HepG2 (cell line): ENCODE measurements around the gene PPP1R18. TPM values are rescaled to one million over a fixed set of nuclear protein-coding genes. Genes with fewer than 3 reads are reported as not detected.

Source experiments
- CBFB ChIP-seq: sonication (generic); formaldehyde crosslinking; IDR thresholded peaks from 2 replicates; pipeline ENCODE4 v1.4.0; 2020; ENCODE audit warnings: missing genetic modification reagents
- CENPX ChIP-seq: sonication (generic); formaldehyde crosslinking; IDR thresholded peaks from 2 replicates; pipeline ENCODE4 v1.9.0; 2021; ENCODE audit warnings: mild to moderate bottlenecking, missing genetic modification reagents, moderate library complexity
- CHD2 ChIP-seq: IDR thresholded peaks from 2 replicates; pipeline ENCODE4 v1.6.1; 2011; ENCODE audit warnings: low read depth, low read length, improper control_type of control experiment
- ELF3 ChIP-seq: IDR thresholded peaks from 2 replicates; pipeline ENCODE4 v1.6.1; 2016; ENCODE audit warnings: missing genetic modification reagents, missing compliant biosample characterization
- HHEX ChIP-seq: IDR thresholded peaks from 2 replicates; pipeline ENCODE4 v1.6.1; 2016; ENCODE audit warnings: control low read depth
- HIVEP1 ChIP-seq: sonication (generic); formaldehyde crosslinking; IDR thresholded peaks from 2 replicates; pipeline ENCODE4 v1.4.0; 2020; ENCODE audit warnings: mild to moderate bottlenecking, missing genetic modification reagents
- HOXD1 ChIP-seq: sonication (generic); formaldehyde crosslinking; IDR thresholded peaks from 2 replicates; pipeline ENCODE4 v1.5.0; 2020; ENCODE audit warnings: missing genetic modification reagents
- IKZF4 ChIP-seq: sonication (generic); formaldehyde crosslinking; IDR thresholded peaks from 2 replicates; pipeline ENCODE4 v1.5.1; 2020; ENCODE audit warnings: borderline replicate concordance, mild to moderate bottlenecking, low read depth, missing genetic modification reagents; ENCODE audit errors: not compliant biosample characterization
- JDP2 ChIP-seq: sonication (generic); formaldehyde crosslinking; IDR thresholded peaks from 2 replicates; pipeline ENCODE4 v1.8.1; 2022; ENCODE audit warnings: missing genetic modification reagents, borderline replicate concordance
- NR2C2 ChIP-seq: sonication (generic); formaldehyde crosslinking; IDR thresholded peaks from 2 replicates; pipeline ENCODE4 v1.4.0; 2020; ENCODE audit warnings: missing genetic modification reagents, mild to moderate bottlenecking, moderate library complexity, borderline replicate concordance
- NR2F6 ChIP-seq, 2 experiments: IDR thresholded peaks; 2 replicates each; pipeline ENCODE4 v1.6.1; 2016; ENCODE audit warnings: antibody characterized with exemption in 1 of 2, mild to moderate bottlenecking in 1 of 2
- PHF21A ChIP-seq: sonication (generic); formaldehyde crosslinking; IDR thresholded peaks from 2 replicates; pipeline ENCODE4 v1.5.0; 2020; ENCODE audit warnings: mild to moderate bottlenecking, missing genetic modification reagents
- RFX3 ChIP-seq: IDR thresholded peaks from 2 replicates; pipeline ENCODE4 v1.6.1; 2016; ENCODE audit warnings: missing biosample characterization, missing genetic modification reagents
- ZNF225 ChIP-seq: sonication (generic); formaldehyde crosslinking; IDR thresholded peaks from 2 replicates; pipeline ENCODE4 v1.4.0; 2020; ENCODE audit warnings: mild to moderate bottlenecking, missing genetic modification reagents
- ZNF280D ChIP-seq: sonication (generic); formaldehyde crosslinking; IDR thresholded peaks from 2 replicates; pipeline ENCODE4 v1.5.1; 2020; ENCODE audit warnings: mild to moderate bottlenecking, missing genetic modification reagents
- ZNF333 ChIP-seq: sonication (generic); formaldehyde crosslinking; IDR thresholded peaks from 2 replicates; pipeline ENCODE4 v1.4.0; 2020; ENCODE audit warnings: mild to moderate bottlenecking, missing genetic modification reagents, borderline replicate concordance
- ZNF350 ChIP-seq: sonication (generic); formaldehyde crosslinking; IDR thresholded peaks from 2 replicates; pipeline ENCODE4 v1.4.0; 2020; ENCODE audit warnings: mild to moderate bottlenecking, low read depth, missing genetic modification reagents, borderline replicate concordance
- ZNF580 ChIP-seq: IDR thresholded peaks from 2 replicates; pipeline ENCODE4 v1.6.1; 2016; ENCODE audit warnings: low read depth, borderline replicate concordance
- ZNF605 ChIP-seq: sonication (generic); formaldehyde crosslinking; IDR thresholded peaks from 2 replicates; pipeline ENCODE4 v1.8.0; 2022; ENCODE audit warnings: mild to moderate bottlenecking, missing genetic modification reagents
- polyA plus RNA-seq, 8 experiments: library from polyadenylated mRNA; depleted of rRNA in 3 of 8; stranded (reverse) in 7 of 8; unstranded in 1 of 8; fragments of >200 nt; fragmentation: Illumina TruSeq in 4 of 8; extraction: Trizol in 4 of 8; gene quantifications; 2 replicates each; pipeline versions ENCODE4 v1.2.1 to v1.2.3, GENCODE V29; 2011 to 2016; ENCODE audit warnings: low read depth in 4 of 8, missing spikeins in 1 of 8, mixed read lengths in 1 of 8; ENCODE audit not compliant: insufficient read depth in 1 of 8
- total RNA-seq, 5 experiments: library from RNA; depleted of rRNA; stranded (reverse); fragments of >200 nt; fragmentation: Illumina TruSeq; extraction: Trizol; gene quantifications; 2 replicates each; pipeline ENCODE4 v1.2.3, GENCODE V29; 2016; ENCODE audit warnings: low read depth in 1 of 5
- TF ChIP-seq, protein P1 (sequence below): sonication (generic); formaldehyde crosslinking; IDR thresholded peaks from 2 replicates; pipeline ENCODE4 v1.5.1; 2020; ENCODE audit warnings: mild to moderate bottlenecking, missing genetic modification reagents, moderate library complexity
- TF ChIP-seq, protein P2 (sequence below): sonication (generic); formaldehyde crosslinking; IDR thresholded peaks from 2 replicates; pipeline ENCODE4 v1.8.0; 2023; ENCODE audit warnings: mild to moderate bottlenecking, missing genetic modification reagents

The PPP1R18 gene
- total and polyA plus RNA-seq, 2 of the 13 experiments (the other 11 are each of a cell fraction or from before 2014, with no cell fraction given): 4.9 to 9.2 TPM

GRCh38 chr6:30730601-30731435, 44.4 kb upstream of the PPP1R18 start (continued):
- TF ChIP-seq NR2C2 (CRISPR knock-in tag): peak; percentile 18; the same call in 1 of the 2 replicates
- no peak for TF ChIP-seq ZNF280D (CRISPR knock-in tag)
- TF ChIP-seq CHD2: no peak
- TF ChIP-seq, protein P1, sequence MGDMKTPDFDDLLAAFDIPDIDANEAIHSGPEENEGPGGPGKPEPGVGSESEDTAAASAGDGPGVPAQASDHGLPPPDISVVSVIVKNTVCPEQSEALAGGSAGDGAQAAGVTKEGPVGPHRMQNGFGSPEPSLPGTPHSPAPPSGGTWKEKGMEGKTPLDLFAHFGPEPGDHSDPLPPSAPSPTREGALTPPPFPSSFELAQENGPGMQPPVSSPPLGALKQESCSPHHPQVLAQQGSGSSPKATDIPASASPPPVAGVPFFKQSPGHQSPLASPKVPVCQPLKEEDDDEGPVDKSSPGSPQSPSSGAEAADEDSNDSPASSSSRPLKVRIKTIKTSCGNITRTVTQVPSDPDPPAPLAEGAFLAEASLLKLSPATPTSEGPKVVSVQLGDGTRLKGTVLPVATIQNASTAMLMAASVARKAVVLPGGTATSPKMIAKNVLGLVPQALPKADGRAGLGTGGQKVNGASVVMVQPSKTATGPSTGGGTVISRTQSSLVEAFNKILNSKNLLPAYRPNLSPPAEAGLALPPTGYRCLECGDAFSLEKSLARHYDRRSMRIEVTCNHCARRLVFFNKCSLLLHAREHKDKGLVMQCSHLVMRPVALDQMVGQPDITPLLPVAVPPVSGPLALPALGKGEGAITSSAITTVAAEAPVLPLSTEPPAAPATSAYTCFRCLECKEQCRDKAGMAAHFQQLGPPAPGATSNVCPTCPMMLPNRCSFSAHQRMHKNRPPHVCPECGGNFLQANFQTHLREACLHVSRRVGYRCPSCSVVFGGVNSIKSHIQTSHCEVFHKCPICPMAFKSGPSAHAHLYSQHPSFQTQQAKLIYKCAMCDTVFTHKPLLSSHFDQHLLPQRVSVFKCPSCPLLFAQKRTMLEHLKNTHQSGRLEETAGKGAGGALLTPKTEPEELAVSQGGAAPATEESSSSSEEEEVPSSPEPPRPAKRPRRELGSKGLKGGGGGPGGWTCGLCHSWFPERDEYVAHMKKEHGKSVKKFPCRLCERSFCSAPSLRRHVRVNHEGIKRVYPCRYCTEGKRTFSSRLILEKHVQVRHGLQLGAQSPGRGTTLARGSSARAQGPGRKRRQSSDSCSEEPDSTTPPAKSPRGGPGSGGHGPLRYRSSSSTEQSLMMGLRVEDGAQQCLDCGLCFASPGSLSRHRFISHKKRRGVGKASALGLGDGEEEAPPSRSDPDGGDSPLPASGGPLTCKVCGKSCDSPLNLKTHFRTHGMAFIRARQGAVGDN (CRISPR knock-in tag): peak; percentile 91
- no peak for TF ChIP-seq PHF21A (CRISPR knock-in tag)
- TF ChIP-seq ZNF605 (CRISPR knock-in tag): no peak
- TF ChIP-seq HIVEP1 (CRISPR knock-in tag): no peak
- no peak for TF ChIP-seq ZNF580 (CRISPR knock-in tag)
- TF ChIP-seq JDP2 (CRISPR knock-in tag): no peak
- TF ChIP-seq ZNF333 (CRISPR knock-in tag): no peak
- 0 out of 2 replicates have a peak, but pooled peaks have one; percentile 54 for TF ChIP-seq CBFB (CRISPR knock-in tag)
- TF ChIP-seq ELF3 (CRISPR knock-in tag): 0 out of 2 replicates have a peak, but pooled peaks have one; percentile 39
- TF ChIP-seq RFX3 (CRISPR knock-in tag): no peak
- no peak for TF ChIP-seq HOXD1
- no peak for TF ChIP-seq ZNF225 (CRISPR knock-in tag)
- TF ChIP-seq, protein P2, sequence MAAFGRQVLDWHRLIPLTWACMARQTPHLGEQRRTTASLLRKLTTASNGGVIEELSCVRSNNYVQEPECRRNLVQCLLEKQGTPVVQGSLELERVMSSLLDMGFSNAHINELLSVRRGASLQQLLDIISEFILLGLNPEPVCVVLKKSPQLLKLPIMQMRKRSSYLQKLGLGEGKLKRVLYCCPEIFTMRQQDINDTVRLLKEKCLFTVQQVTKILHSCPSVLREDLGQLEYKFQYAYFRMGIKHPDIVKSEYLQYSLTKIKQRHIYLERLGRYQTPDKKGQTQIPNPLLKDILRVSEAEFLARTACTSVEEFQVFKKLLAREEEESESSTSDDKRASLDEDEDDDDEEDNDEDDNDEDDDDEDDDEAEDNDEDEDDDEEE (CRISPR knock-in tag): no peak
- no peak for TF ChIP-seq NR2F6 (IDR thresholded peaks at IDR 0.05)
- TF ChIP-seq NR2F6 (CRISPR knock-in tag; IDR thresholded peaks at IDR 0.05): peak; percentile 10; the same call in 1 of the 2 replicates
- no peak for TF ChIP-seq HHEX (CRISPR knock-in tag)
- TF ChIP-seq IKZF4 (CRISPR knock-in tag): no peak
- TF ChIP-seq CENPX (CRISPR knock-in tag): no peak
- peak; percentile 36; the same call in 1 of the 2 replicates for TF ChIP-seq ZNF350 (CRISPR knock-in tag)
